Endometrium (tissue), 2 donors: ENCODE measurements around the gene OTOA.
"Not testable (repeated sequence)": the region's sequence is repeated elsewhere in the genome, so short reads cannot be mapped to it uniquely, and the experiment has no call there.

ENCODE experiments used
- FAIRE-seq: peaks from 2 replicates; lab custom pipeline; 2012; peaks lifted over from hg19 to GRCh38; lab: Jason Lieb, UNC
- donor health status: control.
- donor health status: control.

Gene OTOA

DNA sequence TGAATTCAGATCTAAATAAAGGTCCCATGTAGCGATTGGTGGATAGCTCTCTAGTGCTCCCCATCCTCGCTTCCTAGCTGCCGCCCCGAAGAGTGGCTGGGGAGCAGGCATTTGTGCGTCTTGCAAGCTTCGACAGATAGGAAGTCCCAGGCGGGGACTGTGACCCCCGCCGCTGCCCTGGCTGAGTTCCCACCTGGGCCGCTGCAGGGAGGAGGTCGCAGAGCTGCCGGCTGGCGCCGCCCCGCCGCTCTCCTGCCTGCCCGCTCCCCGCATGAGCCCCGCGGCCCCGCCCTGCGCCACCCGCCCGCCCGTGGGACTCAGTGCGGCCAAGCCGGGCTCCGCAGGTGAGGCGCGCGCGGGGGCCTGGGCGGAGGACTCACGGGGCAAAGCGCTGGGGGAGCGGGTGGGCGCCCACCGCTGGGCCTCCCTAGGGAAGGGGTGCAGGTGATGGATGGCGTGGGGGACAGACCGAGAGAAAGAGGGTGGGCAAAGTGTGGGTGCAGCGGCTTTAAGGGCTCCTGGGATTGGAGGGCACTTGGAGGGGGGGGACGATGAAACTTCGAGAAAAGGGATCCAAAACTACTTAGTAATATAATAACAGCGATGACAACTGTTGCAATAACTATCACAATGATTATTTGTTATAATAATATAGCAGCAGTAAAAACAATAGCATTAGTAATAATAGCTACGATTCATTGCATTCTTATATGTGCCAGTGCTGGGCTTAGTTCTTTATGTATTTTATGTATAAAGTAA is at the start of gene OTOA:
Gene OTOA (plus strand): TSS at position 80 of the 759 bp plus-strand sequence. CDS start 14,547 bp downstream, outside the sequence.
- FAIRE-seq = no peak

DNA sequence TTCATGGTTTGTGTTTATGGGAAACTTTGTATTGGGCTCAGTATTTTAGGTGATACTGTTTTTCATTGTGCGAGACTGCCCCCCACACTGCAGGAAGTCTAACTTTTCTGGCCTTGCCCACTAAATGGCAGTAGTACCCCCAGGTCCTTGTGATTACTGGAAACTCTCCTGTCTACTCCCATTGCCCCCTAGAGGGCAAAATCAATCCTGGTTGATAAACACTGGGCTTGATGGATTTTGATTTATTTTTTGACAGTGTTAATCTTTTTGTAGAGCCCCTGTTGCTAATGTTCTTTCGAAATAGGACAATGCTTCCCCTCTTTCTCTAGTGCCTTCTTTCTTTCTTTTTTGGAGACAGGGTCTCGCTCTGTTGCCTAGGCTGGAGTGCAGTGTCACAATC is 48.9 kb upstream of the OTOA start:
- FAIRE-seq = no peak

DNA sequence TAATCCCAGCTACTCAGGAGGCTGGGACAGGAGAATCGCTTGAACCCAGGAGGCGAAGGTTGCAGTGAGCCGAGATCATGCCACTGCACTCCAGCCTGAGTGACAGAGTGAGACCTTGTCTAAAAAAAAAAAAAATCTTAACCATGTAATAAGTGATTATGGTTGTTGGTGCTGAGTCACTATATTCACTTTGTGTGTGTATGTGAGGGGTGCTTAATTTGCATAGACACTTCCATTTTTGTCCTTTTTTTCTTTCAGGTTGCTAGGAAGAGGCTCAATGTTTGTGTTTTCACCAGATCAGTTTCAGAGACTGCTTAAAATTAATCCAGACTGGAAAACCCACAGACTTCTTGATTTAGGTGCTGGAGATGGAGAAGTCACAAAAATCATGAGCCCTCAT is 46.2 kb upstream of the OTOA start:
- FAIRE-seq = no peak

DNA sequence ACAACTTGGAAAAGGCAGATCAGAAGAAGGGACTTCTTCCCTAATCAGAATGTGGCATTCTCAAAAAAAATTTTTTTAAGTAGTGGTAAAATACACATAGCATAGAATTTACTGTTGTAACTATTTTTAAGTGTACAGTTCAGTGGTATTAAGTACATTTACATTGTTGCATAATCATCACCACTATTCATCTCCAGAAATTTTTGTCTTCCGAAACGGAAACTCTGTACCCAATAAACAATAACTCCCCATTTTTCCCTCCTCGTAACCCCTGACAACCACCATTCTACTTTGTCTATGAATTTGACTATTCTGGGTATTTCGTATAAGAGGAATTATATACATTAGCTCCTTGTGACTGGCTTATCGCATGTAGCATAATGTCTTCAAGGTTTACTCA is 45.5 kb upstream of the OTOA start:
- FAIRE-seq = no peak

DNA sequence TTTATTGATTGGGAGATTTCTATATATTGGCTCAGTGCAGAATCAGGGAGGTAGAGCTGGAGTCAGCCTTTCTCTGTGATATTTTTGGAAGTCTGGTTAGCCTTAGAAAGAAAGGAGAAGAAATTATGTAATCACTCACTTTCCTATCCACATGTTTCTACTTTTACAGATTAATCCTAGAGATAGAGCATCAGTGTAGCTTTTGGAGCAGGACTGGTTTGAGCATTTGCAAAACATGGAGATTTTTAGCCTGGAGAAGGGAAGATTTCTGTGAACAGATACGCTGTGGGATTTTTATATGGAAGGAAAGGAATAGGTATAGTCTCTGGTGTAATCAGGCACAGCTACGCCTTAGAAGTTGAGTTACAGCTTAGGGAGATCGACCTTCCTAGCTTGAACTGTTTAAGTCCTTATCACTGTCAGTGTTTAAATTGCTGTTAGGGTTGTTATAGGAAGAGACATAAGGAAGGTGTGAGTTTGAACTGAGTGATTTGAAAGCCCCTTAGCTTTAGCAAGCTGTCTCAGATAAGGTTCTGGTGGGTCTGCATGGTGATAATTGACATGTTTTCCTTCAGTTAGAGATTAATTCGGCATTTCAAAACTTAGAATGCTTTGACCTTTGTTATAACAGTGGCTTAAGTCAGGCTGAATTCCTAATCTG is 43.9 kb upstream of the OTOA start:
- no peak for FAIRE-seq

DNA sequence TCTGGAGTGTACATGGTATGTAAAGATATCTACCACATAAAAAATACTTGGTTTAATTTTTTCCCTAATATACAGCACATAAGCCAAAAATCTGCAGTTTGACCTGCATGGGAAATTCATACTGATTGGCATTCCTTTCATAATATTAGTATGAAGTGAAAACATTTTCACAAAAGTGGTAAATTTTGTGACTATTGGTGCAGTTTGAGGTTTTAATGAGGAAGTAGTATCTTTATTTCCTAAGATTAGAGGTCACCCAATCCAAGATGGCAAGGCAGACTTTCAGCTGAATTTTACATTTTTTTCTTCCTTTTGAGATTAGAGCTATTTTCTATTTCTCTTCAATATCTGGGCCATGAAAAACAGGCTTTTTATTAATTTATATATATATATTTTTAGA is 43.2 kb upstream of the OTOA start:
- no peak for FAIRE-seq

DNA sequence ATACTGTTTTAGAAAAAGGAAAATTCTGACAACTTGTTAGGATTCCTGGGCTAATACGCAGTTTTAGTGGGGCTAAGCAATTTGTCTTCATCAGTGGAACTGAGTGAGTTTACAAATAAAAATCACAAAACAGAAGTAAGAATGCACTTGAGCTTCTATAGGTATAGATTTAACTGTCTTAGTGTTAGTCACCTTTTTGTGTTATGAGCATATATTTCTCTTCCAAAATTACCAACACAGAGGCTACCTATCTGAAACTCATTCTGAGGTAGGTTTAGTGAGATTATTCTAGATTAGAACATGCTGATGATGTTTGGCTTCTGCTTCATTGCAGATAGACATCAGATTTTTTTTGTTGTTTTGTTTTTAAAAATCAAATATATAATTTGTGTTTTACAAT is 41.2 kb upstream of the OTOA start:
- no peak for FAIRE-seq

DNA sequence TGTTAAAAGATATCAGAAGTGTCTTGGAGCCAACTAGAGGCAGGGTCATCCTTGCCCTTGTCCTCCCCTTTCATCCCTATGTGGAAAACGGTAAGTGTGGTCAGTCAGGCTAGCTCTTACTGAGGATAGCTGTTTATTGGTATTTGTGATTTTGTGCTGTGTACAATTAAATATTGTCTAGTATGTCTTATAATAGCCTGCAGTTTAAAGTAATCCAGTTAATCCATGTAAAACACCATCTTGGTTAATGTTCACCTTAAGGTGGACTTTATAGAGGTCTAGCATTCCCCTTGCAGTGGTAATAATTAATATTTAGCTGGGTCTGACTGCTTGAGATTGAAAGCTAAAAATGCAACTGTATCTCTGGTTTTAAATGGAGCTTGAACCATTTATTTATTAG is 38.7 kb upstream of the OTOA start:
- no peak for FAIRE-seq

DNA sequence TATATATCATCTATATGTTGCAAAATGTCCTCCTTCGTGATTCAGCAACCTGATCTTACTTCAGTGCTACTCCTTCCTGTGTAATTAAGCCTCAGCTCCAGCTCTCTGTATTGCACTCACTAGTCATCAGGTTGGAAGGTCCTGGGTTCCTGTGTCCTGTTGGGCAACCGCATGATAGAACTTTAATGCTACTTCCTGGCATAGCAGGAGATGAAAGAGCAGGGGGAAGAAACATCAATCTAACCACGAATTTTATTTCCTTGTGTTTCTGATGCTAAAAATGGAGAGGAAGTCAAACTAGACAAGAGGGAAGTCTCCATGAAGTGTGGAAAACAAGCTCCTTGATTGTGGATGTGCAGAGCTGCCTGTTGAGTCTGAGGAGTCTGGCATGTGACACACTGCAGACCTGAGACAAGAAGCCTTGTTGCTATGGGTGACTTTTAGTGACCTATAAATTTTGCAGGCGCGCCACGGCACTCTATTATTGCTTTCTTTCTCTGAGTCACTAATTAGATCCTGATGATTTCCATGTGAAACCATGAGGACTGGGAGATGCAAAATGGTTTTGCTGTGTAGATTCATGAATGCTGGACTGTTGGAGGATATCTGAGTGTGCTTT is 37.0 kb upstream of the OTOA start:
- FAIRE-seq = peak; percentile 94

DNA sequence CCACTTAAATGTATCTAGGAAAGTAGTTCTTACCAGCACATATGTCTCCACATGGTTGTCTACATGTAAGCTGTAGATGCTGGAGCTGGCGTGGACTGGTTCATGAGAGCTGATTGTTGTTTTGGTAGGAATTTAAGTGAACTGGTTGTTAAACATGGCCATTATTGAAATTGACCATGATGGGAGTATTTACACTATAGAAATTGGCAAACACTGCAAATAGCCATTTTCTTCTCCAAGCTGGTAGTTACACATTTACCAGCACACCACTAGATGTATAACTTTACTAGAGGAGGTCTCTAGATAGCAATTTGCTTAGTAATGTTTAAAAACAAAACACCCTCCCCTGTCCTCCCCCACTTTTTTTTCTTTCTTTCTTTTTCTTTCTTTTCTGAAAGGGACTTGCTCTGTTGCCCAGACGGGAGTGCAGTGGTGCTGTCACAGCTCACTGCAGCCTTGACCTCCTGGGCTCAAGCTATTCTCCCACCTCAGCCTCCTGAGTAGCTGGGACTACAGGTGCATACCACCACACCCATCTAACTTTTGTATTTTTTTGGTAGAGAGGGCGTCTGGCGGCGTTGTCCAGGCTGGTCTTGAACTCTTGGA is 35.5 kb upstream of the OTOA start:
- FAIRE-seq = no peak

DNA sequence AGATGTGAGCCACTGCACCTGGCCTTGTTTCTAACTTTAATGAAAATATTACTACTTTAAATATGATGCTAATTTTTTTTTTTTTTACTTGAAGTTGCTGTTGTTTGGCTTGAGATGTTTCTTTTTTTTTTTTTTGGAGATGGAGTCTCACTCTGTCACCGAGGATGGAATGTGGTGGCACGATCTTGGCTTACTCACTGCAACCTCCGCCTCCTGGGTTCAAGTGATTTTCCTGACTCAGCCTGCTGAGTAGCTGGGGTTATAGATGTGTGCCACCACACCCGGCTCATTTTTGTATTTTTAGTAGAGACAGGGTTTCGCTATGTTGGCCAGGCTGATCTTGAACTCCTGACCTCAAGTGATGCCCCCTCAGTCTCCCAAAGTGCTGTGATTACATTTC is 35.0 kb upstream of the OTOA start:
- FAIRE-seq = no peak

DNA sequence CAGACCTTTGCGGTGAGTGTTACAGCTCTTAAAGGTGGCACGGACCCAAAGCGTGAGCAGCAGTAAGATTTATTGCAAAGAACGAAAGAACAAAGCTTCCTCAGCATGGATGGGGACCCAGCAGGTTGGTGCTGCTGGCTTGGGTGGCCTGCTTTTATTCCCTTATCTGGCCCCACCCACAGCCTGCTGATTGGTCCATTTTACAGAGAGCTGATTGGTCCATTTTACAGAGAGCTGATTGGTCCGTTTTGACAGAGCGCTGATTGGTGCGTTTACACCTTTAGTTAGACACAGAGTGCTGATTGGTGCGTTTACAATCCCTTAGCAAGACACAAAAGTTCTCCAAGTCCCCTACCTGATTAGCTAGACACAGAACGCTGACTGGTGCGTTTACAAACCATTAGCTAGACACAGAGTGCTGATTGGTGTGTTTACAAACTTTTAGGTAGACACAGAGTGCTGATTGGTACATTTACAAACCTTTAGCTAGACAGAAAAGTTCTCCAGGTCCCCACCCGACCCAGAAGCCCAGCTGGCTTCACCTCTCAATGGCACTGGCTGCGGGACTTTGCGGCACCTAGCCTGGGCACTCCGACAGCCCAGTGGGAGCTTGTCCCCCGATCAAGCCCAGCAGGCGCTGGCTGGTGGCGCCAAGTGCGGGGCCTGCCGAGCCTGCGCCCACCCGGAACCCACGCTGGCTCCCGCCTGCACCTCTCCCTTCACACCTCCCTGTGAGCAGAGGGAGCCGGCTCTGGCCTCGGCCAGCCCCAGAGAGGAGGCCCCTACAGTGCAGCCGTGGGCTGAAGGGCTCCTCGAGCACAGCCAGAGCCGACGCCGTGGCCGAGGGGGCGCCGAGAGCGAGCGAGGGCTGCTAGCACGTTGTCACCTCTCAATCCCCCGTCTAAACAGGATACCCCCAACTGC is 33.9 kb upstream of the OTOA start:
- FAIRE-seq = not testable (repeated sequence)

DNA sequence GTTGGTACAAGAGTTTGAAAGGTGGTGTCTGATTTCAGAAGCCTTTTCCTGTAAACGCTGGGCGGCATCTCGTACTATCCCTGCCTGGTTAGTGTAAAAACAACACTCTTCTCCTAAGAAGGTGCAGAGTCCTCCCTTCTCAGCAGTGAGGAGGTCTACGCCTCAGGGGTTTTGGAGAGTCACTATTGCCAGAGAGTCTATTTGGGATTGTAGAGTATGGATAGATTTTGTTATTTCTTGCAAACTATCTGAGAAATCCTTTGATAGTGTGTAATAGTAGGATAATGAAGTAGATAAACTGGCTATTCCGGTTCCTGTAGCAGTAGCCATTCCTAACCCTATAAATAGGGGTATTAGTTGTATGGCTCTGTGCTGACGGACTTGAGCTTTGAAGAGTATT is 32.9 kb upstream of the OTOA start:
- not testable (repeated sequence) for FAIRE-seq

DNA sequence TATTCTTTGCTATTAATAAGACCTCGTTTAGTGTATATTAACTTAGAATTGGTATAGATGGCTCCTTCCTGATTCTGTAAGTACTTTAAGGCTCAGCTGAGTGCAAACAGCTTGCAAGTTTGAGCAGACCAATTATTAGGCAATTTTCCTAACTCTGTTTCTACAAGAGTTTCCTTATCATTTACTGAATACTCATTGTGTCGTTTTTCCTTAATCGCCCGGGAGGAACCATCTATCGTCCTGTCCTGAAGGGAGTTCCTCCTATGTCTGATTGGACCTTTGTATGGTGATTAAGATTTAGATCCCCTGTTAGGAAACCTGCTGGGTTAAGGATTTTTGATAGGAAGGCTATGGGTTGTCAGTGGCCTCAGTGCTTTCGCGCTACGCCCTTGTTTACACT is 32.4 kb upstream of the OTOA start:
- not testable (repeated sequence) for FAIRE-seq

DNA sequence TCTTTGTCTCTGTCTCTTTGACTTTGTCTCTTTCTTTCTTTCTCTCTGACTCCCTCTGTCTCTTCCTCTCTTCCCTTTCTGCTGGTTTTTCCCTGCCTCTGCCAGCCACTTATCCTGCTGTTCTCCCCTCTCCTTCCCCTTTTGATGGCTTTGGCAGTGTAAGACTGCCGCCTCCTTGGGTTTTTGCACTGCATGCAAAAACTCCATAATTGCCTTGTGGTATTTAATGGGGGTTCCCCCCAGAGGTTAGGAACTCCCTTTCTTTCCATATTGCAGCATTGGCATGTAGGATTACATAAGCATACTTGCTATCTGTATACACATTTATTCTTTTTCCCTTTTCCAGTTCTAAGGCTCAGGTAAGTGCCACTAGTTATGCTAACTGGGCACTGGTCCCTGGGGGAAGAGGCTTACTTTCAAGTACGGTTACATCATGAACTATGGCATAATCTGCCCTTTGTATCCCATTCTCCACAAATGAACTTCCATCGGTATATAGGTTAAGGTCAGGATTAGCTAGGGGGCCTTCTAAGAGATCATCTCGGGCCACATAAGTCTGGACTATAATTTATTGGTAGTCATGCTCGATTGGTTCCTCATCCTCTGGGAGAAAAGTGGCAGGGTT is 31.7 kb upstream of the OTOA start:
- FAIRE-seq = not testable (repeated sequence)

DNA sequence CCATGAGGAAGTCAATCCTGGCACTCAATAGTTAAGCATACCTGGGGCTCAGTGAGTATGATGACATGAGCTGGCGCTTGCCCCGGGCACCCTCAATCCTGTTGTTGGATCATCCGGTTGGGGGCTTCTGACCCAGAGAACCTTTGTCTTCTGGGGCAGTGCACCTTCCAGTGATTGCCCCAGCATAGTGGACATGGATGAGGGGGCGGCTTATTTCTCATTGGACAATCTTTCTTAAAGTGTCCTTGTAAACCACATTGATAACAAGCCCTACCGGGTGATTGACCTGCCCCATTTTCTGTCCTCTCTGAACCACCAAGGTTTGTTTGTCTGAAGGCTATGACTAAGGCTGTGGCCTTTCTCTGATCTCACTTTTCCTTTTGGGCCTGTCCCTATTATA is 29.6 kb upstream of the OTOA start:
- no peak for FAIRE-seq

DNA sequence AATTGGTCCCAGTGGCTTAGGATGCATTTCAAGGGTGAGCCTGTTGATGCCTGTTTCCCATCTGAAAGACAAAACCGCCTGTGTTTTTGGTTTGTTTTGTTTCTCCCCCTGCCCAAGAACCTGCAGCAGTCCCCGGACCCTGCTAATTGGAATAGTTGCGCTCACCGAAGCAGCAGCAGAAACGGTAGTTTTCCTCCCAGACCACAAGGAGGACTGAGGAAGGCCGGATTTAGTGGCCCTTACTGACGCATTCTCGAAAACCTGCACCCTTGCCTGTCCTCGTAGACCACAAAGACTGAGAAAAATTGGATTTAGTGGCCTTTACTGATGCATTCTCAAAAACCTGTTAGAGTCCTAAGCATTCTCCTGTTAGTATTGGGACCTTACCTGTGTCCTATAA is 28.1 kb upstream of the OTOA start:
- FAIRE-seq = not testable (repeated sequence)

DNA sequence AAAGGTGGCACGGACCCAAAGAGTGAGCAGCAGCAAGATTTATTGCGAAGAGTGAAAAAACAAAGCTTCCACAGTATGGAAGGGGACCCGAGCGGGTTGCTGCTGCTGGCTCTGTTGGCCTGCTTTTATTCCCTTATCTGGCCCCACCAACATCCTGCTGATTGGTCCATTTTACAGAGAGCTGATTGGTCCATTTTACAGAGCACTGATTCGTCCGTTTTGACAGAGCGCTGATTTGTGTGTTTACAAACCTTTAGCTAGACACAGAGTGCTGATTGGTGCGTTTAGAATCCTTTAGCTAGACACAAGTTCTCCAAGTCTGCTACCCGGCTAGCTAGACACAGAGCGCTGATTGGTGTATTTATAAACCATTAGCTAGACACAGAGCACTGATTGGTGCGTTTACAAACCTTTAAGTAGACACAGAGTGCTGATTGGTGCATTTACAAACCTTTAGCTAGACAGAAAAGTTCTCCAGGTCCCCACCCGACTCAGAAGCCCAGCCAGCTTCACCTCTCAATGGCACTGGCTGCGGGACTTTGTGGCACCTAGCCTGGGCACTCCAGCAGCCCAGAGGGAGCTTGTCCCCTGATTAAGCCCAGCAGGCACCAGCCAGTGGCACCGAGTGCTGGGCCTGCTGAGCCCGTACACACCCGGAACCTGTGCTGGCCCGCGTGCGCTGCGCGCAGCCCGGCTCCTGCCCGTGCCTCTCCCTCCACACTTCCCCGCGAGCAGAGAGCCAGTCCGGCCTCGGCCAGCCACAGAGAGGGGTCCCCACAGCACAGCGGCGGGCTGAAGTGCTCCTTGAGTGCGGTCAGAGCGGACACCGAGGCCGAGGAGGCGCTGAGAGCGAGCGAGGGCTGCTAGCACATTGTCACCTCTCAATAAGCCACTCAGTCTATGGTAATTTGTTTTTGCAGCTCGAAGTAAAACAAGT is 26.5 kb upstream of the OTOA start:
- FAIRE-seq = no peak

DNA sequence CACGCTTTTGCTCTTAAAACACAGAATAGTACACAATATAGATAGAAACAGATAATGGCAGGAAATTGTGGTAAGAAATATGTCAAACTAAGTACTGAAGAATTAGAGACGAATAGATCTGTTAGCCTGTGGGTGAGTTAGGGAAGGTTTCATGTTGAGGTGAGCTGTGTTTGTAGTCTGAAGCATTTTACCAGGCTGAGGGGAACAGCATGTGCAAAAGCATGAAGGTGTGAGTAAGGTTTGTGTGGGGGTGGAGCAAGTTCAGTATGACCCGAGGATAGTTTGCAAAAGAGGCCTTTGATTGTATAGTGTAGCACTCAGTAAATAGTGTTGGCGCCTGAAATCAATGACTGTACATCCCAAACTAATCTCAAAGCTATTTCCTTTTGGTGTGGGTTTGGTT is 25.2 kb upstream of the OTOA start:
- FAIRE-seq = no peak

DNA sequence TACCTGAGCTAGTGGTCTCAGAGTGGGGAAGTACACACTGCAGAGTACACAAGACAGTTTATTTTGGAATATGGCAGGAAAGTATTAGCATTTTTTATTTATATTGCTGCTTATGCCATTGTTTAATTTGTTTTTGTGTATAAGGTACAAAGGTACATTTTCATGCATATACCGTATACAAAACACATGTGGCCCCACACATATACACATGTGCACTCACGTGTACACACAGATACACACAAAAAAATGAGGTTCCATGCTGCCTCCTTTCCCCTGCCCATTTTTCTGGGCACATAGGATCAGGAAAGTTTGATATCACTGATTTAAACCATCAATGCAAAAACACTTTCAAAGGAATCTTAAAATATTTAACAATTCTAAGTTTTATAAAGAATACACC is 24.3 kb upstream of the OTOA start:
- FAIRE-seq = no peak
